ENCODE data around the gene FEZ2. TPM values are rescaled to one million over a fixed set of nuclear protein-coding genes. Genes with fewer than 3 reads are reported as not detected.

FEZ2 gene
- total and polyA plus RNA-seq, 2 of the 13 experiments (the other 11 are each of a cell fraction or from before 2014, with no cell fraction given), result 42.5 to 59.1 TPM

GRCh38 chr2:36525245-36525644, 72.7 kb downstream of the FEZ2 start:
- in situ Hi-C loops (cut with HindIII; ENCODE audit: extremely low pct_ligation_motif_present, low pct_unique_long_range_greater_than_20kb), result no loop called here
- no peak overlapping the region for H3K4me3 ChIP-seq (replicated peaks in 1 of 3; ENCODE audit: insufficient read depth in 1 of 3, low read depth in 2 of 3, low read length in 3 of 3)
- ATAC-seq (no peak), DNase-seq (ENCODE audit: low spot score) (no peak), FAIRE-seq (no peak)
- H3K27me3 ChIP-seq (ENCODE audit: control insufficient read depth in 1 of 2, insufficient read depth in 2 of 2, low read length in 2 of 2), result no peaks in the 10 kb centered on the region
- H3K4me1 ChIP-seq (ENCODE audit: insufficient read depth, low read length), result no peaks in the 10 kb centered on the region
- H3K4me2 ChIP-seq (ENCODE audit: low read depth, low read length), result no peak overlapping the region
- no peaks in the 10 kb centered on the region for H3K9me3 ChIP-seq (ENCODE audit: low read length)
- CTCF ChIA-PET (ENCODE audit: low intra/inter-chr PET ratio, low total read pairs), result no interaction called here
- WGBS (ENCODE audit: low lambda C conversion rate), result 95% methylated on average over 5 of the region's 5 CpGs
- intact Hi-C loops (cut with micrococcal nuclease; ENCODE audit: unreplicated experiment), result no loop called here
- POLR2A ChIA-PET, result no interaction called here
- BruUV-seq (replicated peaks), result no TSS peak
- H4K20me1 ChIP-seq (ENCODE audit: insufficient read depth, low read length), result no peaks in the 10 kb centered on the region
- H3K79me2 ChIP-seq (ENCODE audit: insufficient read depth, low read length), result no peaks in the 10 kb centered on the region
- H3K27ac ChIP-seq (ENCODE audit: extremely low read length, insufficient read depth, low read length), result no peak overlapping the region
- no peak overlapping the region for H3K9ac ChIP-seq (ENCODE audit: insufficient read depth, low read depth, low read length)
- H3K36me3 ChIP-seq (replicated peaks in 1 of 2; ENCODE audit: control insufficient read depth in 1 of 2, insufficient read depth in 2 of 2, low read length in 2 of 2), result peaks cover 38 to 79% of the 10 kb centered on the region in 2 experiments
- TF ChIP-seq ZNF672 (CRISPR knock-in tag; IDR thresholded peaks at IDR 0.05), result no peak
- TF ChIP-seq RBM22 (optimal IDR thresholded peaks at IDR 0.05; ENCODE audit: low read length), result peak; percentile 37
- no peak overlapping the region for H2AFZ ChIP-seq (ENCODE audit: low read length)

- TF ChIP-seq HMGXB4 (CRISPR knock-in tag; IDR thresholded peaks at IDR 0.05; ENCODE audit: borderline replicate concordance in 1 of 2, low read depth in 1 of 2) (no peak), KMT2A (CRISPR knock-in tag; IDR thresholded peaks at IDR 0.05) (no peak), CBX1 (IDR thresholded peaks at IDR 0.05; ENCODE audit: low read depth) (no peak)
- DNase-seq (ENCODE audit: low spot score) (no peak), ATAC-seq (no peak), FAIRE-seq (no peak)
- Histone ChIP-seq H3K27ac (ENCODE audit: extremely low read length, insufficient read depth, low read length) (no peak overlapping the region), H2AFZ (ENCODE audit: low read length) (no peak overlapping the region), H3K4me1 (ENCODE audit: insufficient read depth, low read length) (no peaks in the 10 kb centered on the region), H3K9me3 (ENCODE audit: low read length) (no peaks in the 10 kb centered on the region), H3K36me3 (replicated peaks in 1 of 2; ENCODE audit: control insufficient read depth in 1 of 2, insufficient read depth in 2 of 2, low read length in 2 of 2) (peaks cover 43 to 87% of the 10 kb centered on the region in 2 experiments), H3K27me3 (ENCODE audit: control insufficient read depth in 1 of 2, insufficient read depth in 2 of 2, low read length in 2 of 2) (no peaks in the 10 kb centered on the region), H4K20me1 (ENCODE audit: insufficient read depth, low read length) (no peaks in the 10 kb centered on the region), H3K4me2 (ENCODE audit: low read depth, low read length) (no peak overlapping the region), H3K9ac (ENCODE audit: insufficient read depth, low read depth, low read length) (no peak overlapping the region), H3K79me2 (ENCODE audit: insufficient read depth, low read length) (no peaks in the 10 kb centered on the region), H3K4me3 (replicated peaks in 1 of 3; ENCODE audit: insufficient read depth in 1 of 3, low read depth in 2 of 3, low read length in 3 of 3) (no peak overlapping the region)
- ChIA-PET POLR2A (no interaction called here), CTCF (ENCODE audit: low intra/inter-chr PET ratio, low total read pairs) (no interaction called here)
- BruUV-seq (replicated peaks), result no TSS peak
- 92% methylated on average over 4 of the region's 4 CpGs for WGBS (ENCODE audit: low lambda C conversion rate)
- in situ Hi-C loops (cut with HindIII; ENCODE audit: extremely low pct_ligation_motif_present, low pct_unique_long_range_greater_than_20kb) (no loop called here), intact Hi-C loops (cut with micrococcal nuclease; ENCODE audit: unreplicated experiment) (no loop called here)
Observed at GRCh38 chr2:36523153-36523552, 74.8 kb downstream of the FEZ2 start.
